GM23338 (cell line): ENCODE measurements around the gene ACSL6. TPM values are rescaled to one million over a fixed set of nuclear protein-coding genes. Genes with fewer than 3 reads are reported as not detected.

Experiments used
- ATAC-seq: fragments of 200-7000 bp; cut with Tn5 transposase; 3 replicates; pipeline ENCODE4 v1.9.1; 2020
- DNase-seq: peaks from one replicate; pipeline ENCODE4 v3.0.0-alpha.2; 2015; ENCODE audit warnings: low spot score
- H2AFZ ChIP-seq: fragments of 200-600 bp; sonication (generic); 2 replicates; pipeline ENCODE4 v1.8.0; 2016; ENCODE audit warnings: antibody characterized with exemption, mild to moderate bottlenecking, moderate library complexity
- H3F3A ChIP-seq: fragments of 200-600 bp; sonication (generic); replicated peaks from 2 replicates; pipeline ENCODE4 v1.8.0; 2017; ENCODE audit warnings: antibody characterized with exemption, mixed run types, low read depth
- H3K27ac ChIP-seq: fragments of 200-600 bp; sonication (generic); 2 replicates; pipeline ENCODE4 v1.6.1; 2016; ENCODE audit warnings: low read depth
- H3K27me3 ChIP-seq: fragments of 200-600 bp; sonication (generic); 2 replicates; pipeline ENCODE4 v1.8.0; 2016; ENCODE audit warnings: mild to moderate bottlenecking, mixed run types, moderate library complexity; ENCODE audit not compliant: insufficient read depth
- H3K36me3 ChIP-seq: fragments of 200-600 bp; sonication (generic); 2 replicates; pipeline ENCODE4 v1.8.0; 2016; ENCODE audit warnings: mild to moderate bottlenecking; ENCODE audit not compliant: insufficient read depth
- H3K4me1 ChIP-seq: fragments of 200-600 bp; sonication (generic); 2 replicates; pipeline ENCODE4 v1.8.0; 2016; ENCODE audit warnings: mild to moderate bottlenecking, moderate library complexity; ENCODE audit not compliant: insufficient read depth
- H3K4me2 ChIP-seq: fragments of 200-600 bp; sonication (generic); 2 replicates; pipeline ENCODE4 v1.7.1; 2017; ENCODE audit warnings: mixed run types
- H3K4me3 ChIP-seq: fragments of 200-600 bp; sonication (generic); 2 replicates; pipeline ENCODE4 v1.6.1; 2016; ENCODE audit warnings: mixed run types
- H3K79me2 ChIP-seq: fragments of 200-600 bp; sonication (generic); replicated peaks from 2 replicates; pipeline ENCODE4 v1.8.0; 2017; ENCODE audit warnings: mild to moderate bottlenecking; ENCODE audit not compliant: insufficient read depth
- H3K9me2 ChIP-seq: fragments of 200-600 bp; sonication (generic); 2 replicates; pipeline ENCODE4 v1.8.0; 2017; ENCODE audit not compliant: insufficient read depth
- H4K20me1 ChIP-seq: fragments of 200-600 bp; sonication (generic); replicated peaks from 2 replicates; pipeline ENCODE4 v1.8.0; 2017; ENCODE audit warnings: mild to moderate bottlenecking; ENCODE audit not compliant: insufficient read depth
- H3K27ac Mint-ChIP-seq: 2 replicates; pipeline ENCODE4 v1.8.0; 2020; ENCODE audit warnings: inconsistent platforms, mild to moderate bottlenecking, moderate library complexity, mixed read lengths
- H3K27me3 Mint-ChIP-seq: 3 replicates; pipeline ENCODE4 v1.8.0; 2022; ENCODE audit warnings: low read depth, mild to moderate bottlenecking, moderate library complexity, mixed read lengths, inconsistent platforms; ENCODE audit not compliant: insufficient read depth, poor library complexity
- H3K36me3 Mint-ChIP-seq: 3 replicates; pipeline ENCODE4 v1.8.0; 2021; ENCODE audit warnings: low read depth, mild to moderate bottlenecking, inconsistent platforms, moderate library complexity, mixed read lengths
- H3K4me1 Mint-ChIP-seq: 3 replicates; pipeline ENCODE4 v1.8.0; 2020; ENCODE audit warnings: mild to moderate bottlenecking, inconsistent platforms, mixed read lengths
- H3K4me3 Mint-ChIP-seq: 3 replicates; pipeline ENCODE4 v1.8.0; 2021; ENCODE audit warnings: moderate library complexity, mild to moderate bottlenecking, inconsistent platforms, mixed read lengths
- H3K9me3 Mint-ChIP-seq: 3 replicates; pipeline ENCODE4 v1.8.0; 2020; ENCODE audit warnings: moderate library complexity, mild to moderate bottlenecking, inconsistent platforms, mixed read lengths
- EZH2phosphoT487 ChIP-seq: fragments of 200-600 bp; sonication (generic); IDR thresholded peaks from one replicate; pipeline ENCODE4 v1.8.1; 2018; ENCODE audit warnings: antibody characterized with exemption; ENCODE audit not compliant: unreplicated experiment
- JUNB ChIP-seq: IDR thresholded peaks from one replicate; pipeline ENCODE4 v1.6.1; 2016; ENCODE audit warnings: antibody characterized with exemption; ENCODE audit not compliant: unreplicated experiment
- NANOG ChIP-seq: IDR thresholded peaks from 2 replicates; pipeline ENCODE4 v1.6.1; 2016; ENCODE audit warnings: antibody characterized with exemption, borderline replicate concordance
- POLR2AphosphoS5 ChIP-seq: IDR thresholded peaks from 2 replicates; pipeline ENCODE4 v1.6.1; 2016; ENCODE audit warnings: antibody characterized with exemption, low read depth
- REST ChIP-seq: IDR thresholded peaks from one replicate; pipeline ENCODE4 v1.6.1; 2018; ENCODE audit warnings: antibody characterized with exemption; ENCODE audit not compliant: unreplicated experiment
- STAT1 ChIP-seq: IDR thresholded peaks from one replicate; pipeline ENCODE4 v1.6.1; 2016; ENCODE audit warnings: antibody characterized with exemption; ENCODE audit not compliant: unreplicated experiment
- ZNF114 ChIP-seq: fragments of 250-450 bp; sonication (Bioruptor Pico); IDR thresholded peaks from 2 replicates; pipeline ENCODE4 v1.5.0; 2020; ENCODE audit warnings: mild to moderate bottlenecking, moderate library complexity
- ZNF331 ChIP-seq: fragments of 250-450 bp; sonication (Bioruptor Pico); IDR thresholded peaks from 2 replicates; pipeline ENCODE4 v1.5.0; 2020; ENCODE audit warnings: low read depth, mild to moderate bottlenecking, moderate library complexity
- polyA plus RNA-seq: library from polyadenylated mRNA; unstranded; fragments of >200 nt; fragmentation: Nextera tagmentation; extraction: Ambion mirVana; gene quantifications from 2 replicates; pipeline ENCODE4 v1.2.1, GENCODE V29; 2016
- total RNA-seq: library from RNA; depleted of rRNA; stranded (reverse); fragments of >200 nt; shearing (Covaris generic); gene quantifications from 2 replicates; pipeline ENCODE4 v1.2.3, GENCODE V29; 2014
- TF ChIP-seq, protein P1 (sequence below): fragments of 250-450 bp; sonication (Bioruptor Pico); IDR thresholded peaks from 2 replicates; pipeline ENCODE4 v1.5.0; 2020; ENCODE audit warnings: mild to moderate bottlenecking, moderate library complexity
- TF ChIP-seq, protein P2 (sequence below), 2 experiments: fragments of 200-600 bp in 1 of 2; sonication (generic) in 1 of 2; conservative IDR thresholded peaks; 2 replicates each; pipeline versions ENCODE4 v1.5.1 to v1.6.1; 2016 to 2017; ENCODE audit warnings: antibody characterized with exemption in 2 of 2, low read depth in 2 of 2, mild to moderate bottlenecking in 2 of 2, moderate library complexity in 1 of 2

The ACSL6 gene
- total and polyA plus RNA-seq, 2 experiments from 2014 or later = 0.76 to 3.6 TPM

DNA sequence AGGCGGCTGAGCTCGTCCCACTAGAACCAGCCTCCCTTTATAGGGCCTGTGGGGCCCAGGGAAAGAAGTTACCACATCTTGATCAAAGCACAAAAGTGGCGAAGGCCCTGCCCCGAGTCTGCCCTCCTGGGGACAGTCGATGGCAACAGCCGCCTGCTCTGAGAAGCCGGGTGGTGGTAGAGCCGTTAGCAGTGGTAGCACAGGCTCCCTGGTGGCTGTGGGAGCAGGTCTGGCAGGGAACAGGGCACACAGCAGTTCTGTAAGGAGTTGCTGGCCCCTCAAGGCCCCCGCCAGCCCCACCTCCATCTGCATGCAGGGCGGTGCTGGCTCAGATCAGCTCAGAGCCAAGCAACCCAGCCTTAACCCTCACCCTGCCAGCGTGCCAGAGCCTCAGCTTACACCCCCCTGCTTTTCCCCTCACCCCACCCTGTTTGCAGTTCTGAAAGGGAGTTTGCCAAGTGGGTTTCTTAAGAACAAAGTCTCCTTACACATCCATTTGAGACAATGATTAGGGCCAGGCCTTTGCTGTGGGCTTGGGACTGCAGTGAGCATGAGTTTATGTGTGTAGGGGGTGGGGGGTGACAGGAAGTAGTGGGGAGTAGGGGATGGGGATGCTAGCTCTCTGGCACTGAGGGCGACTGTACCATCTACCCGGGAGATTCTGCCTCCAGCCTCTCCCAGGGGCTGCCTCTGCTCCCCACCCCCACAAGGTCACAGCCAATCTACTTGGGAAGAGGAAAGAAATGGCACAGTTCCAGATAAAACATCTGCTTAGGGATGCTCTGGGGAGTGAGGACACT, 11.8 kb downstream of the ACSL6 start:
- no peak overlapping the region for H3K27ac ChIP-seq
- H4K20me1 ChIP-seq = no peaks in the 10 kb centered on the region
- H3K36me3 Mint-ChIP-seq = no peaks in the 10 kb centered on the region
- no peak overlapping the region for H3K4me3 ChIP-seq
- H3K4me2 ChIP-seq = no peak overlapping the region
- H3K4me3 Mint-ChIP-seq = no peak overlapping the region
- DNase-seq (peak; percentile 5), ATAC-seq (peak; percentile 6; the same call in 1 of the 3 replicates)
- peaks cover 8% of the 10 kb centered on the region for H3K27me3 Mint-ChIP-seq
- no peaks in the 10 kb centered on the region for H3K36me3 ChIP-seq
- no peaks in the 10 kb centered on the region for H3F3A ChIP-seq
- peaks cover 21% of the 10 kb centered on the region for H3K4me1 ChIP-seq
- no peaks in the 10 kb centered on the region for H3K27me3 ChIP-seq
- no peaks in the 10 kb centered on the region for H3K9me2 ChIP-seq
- TF ChIP-seq ZNF114 (CRISPR knock-in tag) = no peak
- TF ChIP-seq EZH2phosphoT487 = no peak
- H2AFZ ChIP-seq = peak overlapping the region; percentile 80; the same call in 1 of the 2 replicates
- no peaks in the 10 kb centered on the region for H3K79me2 ChIP-seq
- peaks cover 35% of the 10 kb centered on the region for H3K4me1 Mint-ChIP-seq
- H3K9me3 Mint-ChIP-seq = no peaks in the 10 kb centered on the region
- H3K27ac Mint-ChIP-seq = no peak overlapping the region

GRCh38 chr5:131999041-131999440, 12.4 kb downstream of the ACSL6 start:
- no peak for ATAC-seq
- H3K4me3 Mint-ChIP-seq = no peak overlapping the region
- H4K20me1 ChIP-seq = no peaks in the 10 kb centered on the region
- 0 out of 2 replicates have a peak overlapping the region, but pooled peaks have one; percentile 80 for H2AFZ ChIP-seq
- H3K27ac ChIP-seq = no peak overlapping the region
- H3K4me2 ChIP-seq = no peak overlapping the region
- peaks cover 39% of the 10 kb centered on the region for H3K4me1 Mint-ChIP-seq
- peaks cover 24% of the 10 kb centered on the region for H3K4me1 ChIP-seq
- H3K9me2 ChIP-seq = no peaks in the 10 kb centered on the region
- no peaks in the 10 kb centered on the region for H3K36me3 ChIP-seq
- H3K9me3 Mint-ChIP-seq = no peaks in the 10 kb centered on the region
- no peak overlapping the region for H3K27ac Mint-ChIP-seq
- no peak overlapping the region for H3K4me3 ChIP-seq
- H3K27me3 ChIP-seq = no peaks in the 10 kb centered on the region
- no peaks in the 10 kb centered on the region for H3F3A ChIP-seq
- peaks cover 9% of the 10 kb centered on the region for H3K27me3 Mint-ChIP-seq
- DNase-seq = no peak
- H3K79me2 ChIP-seq = no peaks in the 10 kb centered on the region
- no peaks in the 10 kb centered on the region for H3K36me3 Mint-ChIP-seq
- TF ChIP-seq ZNF331 (CRISPR knock-in tag) (no peak), STAT1 (no peak), JUNB (no peak), ZNF114 (CRISPR knock-in tag) (no peak), REST (no peak), EZH2phosphoT487 (no peak), POLR2AphosphoS5 (no peak), NANOG (no peak)
- TF ChIP-seq, protein P1, sequence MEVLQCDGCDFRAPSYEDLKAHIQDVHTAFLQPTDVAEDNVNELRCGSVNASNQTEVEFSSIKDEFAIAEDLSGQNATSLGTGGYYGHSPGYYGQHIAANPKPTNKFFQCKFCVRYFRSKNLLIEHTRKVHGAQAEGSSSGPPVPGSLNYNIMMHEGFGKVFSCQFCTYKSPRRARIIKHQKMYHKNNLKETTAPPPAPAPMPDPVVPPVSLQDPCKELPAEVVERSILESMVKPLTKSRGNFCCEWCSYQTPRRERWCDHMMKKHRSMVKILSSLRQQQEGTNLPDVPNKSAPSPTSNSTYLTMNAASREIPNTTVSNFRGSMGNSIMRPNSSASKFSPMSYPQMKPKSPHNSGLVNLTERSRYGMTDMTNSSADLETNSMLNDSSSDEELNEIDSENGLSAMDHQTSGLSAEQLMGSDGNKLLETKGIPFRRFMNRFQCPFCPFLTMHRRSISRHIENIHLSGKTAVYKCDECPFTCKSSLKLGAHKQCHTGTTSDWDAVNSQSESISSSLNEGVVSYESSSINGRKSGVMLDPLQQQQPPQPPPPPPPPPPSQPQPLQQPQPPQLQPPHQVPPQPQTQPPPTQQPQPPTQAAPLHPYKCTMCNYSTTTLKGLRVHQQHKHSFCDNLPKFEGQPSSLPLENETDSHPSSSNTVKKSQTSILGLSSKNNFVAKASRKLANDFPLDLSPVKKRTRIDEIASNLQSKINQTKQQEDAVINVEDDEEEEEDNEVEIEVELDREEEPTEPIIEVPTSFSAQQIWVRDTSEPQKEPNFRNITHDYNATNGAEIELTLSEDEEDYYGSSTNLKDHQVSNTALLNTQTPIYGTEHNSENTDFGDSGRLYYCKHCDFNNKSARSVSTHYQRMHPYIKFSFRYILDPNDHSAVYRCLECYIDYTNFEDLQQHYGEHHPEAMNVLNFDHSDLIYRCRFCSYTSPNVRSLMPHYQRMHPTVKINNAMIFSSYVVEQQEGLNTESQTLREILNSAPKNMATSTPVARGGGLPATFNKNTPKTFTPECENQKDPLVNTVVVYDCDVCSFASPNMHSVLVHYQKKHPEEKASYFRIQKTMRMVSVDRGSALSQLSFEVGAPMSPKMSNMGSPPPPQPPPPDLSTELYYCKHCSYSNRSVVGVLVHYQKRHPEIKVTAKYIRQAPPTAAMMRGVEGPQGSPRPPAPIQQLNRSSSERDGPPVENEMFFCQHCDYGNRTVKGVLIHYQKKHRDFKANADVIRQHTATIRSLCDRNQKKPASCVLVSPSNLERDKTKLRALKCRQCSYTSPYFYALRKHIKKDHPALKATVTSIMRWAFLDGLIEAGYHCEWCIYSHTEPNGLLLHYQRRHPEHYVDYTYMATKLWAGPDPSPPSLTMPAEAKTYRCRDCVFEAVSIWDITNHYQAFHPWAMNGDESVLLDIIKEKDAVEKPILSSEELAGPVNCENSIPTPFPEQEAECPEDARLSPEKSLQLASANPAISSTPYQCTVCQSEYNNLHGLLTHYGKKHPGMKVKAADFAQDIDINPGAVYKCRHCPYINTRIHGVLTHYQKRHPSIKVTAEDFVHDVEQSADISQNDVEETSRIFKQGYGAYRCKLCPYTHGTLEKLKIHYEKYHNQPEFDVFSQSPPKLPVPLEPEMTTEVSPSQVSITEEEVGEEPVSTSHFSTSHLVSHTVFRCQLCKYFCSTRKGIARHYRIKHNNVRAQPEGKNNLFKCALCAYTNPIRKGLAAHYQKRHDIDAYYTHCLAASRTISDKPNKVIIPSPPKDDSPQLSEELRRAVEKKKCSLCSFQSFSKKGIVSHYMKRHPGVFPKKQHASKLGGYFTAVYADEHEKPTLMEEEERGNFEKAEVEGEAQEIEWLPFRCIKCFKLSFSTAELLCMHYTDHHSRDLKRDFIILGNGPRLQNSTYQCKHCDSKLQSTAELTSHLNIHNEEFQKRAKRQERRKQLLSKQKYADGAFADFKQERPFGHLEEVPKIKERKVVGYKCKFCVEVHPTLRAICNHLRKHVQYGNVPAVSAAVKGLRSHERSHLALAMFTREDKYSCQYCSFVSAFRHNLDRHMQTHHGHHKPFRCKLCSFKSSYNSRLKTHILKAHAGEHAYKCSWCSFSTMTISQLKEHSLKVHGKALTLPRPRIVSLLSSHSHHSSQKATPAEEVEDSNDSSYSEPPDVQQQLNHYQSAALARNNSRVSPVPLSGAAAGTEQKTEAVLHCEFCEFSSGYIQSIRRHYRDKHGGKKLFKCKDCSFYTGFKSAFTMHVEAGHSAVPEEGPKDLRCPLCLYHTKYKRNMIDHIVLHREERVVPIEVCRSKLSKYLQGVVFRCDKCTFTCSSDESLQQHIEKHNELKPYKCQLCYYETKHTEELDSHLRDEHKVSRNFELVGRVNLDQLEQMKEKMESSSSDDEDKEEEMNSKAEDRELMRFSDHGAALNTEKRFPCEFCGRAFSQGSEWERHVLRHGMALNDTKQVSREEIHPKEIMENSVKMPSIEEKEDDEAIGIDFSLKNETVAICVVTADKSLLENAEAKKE (CRISPR knock-in tag) = no peak
- TF ChIP-seq, protein P2, sequence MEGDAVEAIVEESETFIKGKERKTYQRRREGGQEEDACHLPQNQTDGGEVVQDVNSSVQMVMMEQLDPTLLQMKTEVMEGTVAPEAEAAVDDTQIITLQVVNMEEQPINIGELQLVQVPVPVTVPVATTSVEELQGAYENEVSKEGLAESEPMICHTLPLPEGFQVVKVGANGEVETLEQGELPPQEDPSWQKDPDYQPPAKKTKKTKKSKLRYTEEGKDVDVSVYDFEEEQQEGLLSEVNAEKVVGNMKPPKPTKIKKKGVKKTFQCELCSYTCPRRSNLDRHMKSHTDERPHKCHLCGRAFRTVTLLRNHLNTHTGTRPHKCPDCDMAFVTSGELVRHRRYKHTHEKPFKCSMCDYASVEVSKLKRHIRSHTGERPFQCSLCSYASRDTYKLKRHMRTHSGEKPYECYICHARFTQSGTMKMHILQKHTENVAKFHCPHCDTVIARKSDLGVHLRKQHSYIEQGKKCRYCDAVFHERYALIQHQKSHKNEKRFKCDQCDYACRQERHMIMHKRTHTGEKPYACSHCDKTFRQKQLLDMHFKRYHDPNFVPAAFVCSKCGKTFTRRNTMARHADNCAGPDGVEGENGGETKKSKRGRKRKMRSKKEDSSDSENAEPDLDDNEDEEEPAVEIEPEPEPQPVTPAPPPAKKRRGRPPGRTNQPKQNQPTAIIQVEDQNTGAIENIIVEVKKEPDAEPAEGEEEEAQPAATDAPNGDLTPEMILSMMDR (conservative IDR thresholded peaks at IDR 0.05; ENCODE audit: low read depth in 2 of 2) = no peak
